ENCODE results near the gene ZFHX2. TPM values are rescaled to one million over a fixed set of nuclear protein-coding genes. Genes with fewer than 3 reads are reported as not detected.

The ZFHX2 gene
- total and polyA plus RNA-seq, 2 of the 13 experiments (the other 11 are each of a cell fraction or from before 2014, with no cell fraction given), result 0.17 to 0.44 TPM

DNA sequence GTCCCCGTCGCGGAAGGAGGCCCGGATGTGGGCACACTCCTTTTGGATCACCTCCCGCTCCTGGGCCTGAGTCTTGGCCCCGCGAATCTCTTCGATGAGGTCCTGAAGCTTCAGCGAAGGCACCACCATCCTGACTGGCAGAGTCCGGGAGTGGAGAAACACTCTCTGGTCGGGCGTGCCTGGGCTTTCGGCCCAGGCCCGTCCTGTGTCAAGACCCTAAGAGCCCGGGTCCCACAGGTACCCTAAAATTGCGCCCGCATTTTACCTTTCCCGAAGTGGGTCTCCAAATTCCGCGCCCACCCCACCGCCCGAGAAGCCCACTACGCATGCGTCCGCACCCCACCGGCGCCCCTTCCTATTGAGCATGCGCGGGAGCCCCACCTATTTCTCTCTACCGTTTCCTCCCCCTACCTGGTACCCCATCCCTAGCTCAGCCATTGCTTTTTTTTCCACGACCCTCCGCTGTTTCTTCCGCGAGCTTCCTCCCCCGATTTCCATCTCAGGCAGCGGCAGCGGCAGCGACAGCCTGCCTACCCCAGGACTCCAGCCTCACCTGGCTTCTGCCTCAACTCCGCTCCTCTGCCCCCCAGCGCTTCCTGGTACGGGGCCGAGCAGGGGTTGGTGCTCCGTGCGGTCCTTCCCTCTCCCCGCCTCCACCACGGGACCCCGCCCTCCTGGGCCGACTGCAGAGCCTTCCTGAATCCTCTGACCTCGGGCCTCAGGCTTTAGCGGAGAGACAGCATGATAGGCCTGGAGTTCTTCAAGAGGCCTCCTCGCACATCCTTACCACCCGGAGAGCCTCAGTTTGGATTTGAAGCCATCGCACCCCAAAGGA, 15.8 kb upstream of the ZFHX2 start, which contains the start of gene AP1G2 (continued):
- TF ChIP-seq TRAFD1 (CRISPR knock-in tag; IDR thresholded peaks at IDR 0.05; ENCODE audit: borderline replicate concordance) (peak; percentile 90; the same call in 1 of the 2 replicates), ZNF761 (CRISPR knock-in tag; conservative IDR thresholded peaks at IDR 0.05) (peak; percentile 93; the same call in 1 of the 2 replicates)

DNA sequence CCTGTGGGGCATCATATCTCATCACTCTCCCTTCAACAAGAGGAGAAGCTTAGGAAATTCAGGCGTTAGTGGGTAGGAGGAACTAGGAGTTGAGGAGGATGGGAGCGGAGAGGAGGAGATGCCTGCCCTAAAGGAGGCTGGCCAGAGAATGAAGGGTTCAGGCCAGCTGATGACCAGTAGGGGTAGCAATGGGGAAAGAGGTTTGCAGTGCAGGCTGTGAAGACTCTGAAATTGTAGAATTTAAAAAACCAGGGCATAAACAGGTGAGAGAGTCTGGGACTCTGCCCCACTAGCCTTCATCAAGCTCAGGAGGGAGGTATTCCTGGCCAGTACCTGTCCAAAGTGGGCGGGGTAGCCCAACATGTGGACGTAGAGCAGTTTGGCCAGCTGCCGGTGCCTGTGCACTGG, 15.2 kb upstream of the ZFHX2 start:
- DNase-seq (ENCODE audit: low spot score), result no peak
- peaks cover 0 to 4% of the 10 kb centered on the region in 2 experiments; a peak in 1 of 5 replicates for H3K27me3 ChIP-seq (ENCODE audit: control insufficient read depth in 1 of 2, insufficient read depth in 2 of 2, low read length in 2 of 2)
- peak; percentile 51 for FAIRE-seq
- peak overlapping the region; percentile 69 for H3K9ac ChIP-seq (ENCODE audit: insufficient read depth, low read depth, low read length)
- H3K4me3 ChIP-seq (replicated peaks in 1 of 3; ENCODE audit: insufficient read depth in 1 of 3, low read depth in 2 of 3, low read length in 3 of 3), result peak overlapping the region; percentile 68 to 88 (median 70)
- peak overlapping the region; percentile 85 for H3K4me2 ChIP-seq (ENCODE audit: low read depth, low read length)
- POLR2A ChIA-PET, result interaction anchor here (0.7 to 6.5 kb wide), 21 partner anchors 8 to 547 kb away, joined by 3 to 113 read pairs (median 5); partner anchors contain the start of genes DCAF11, DHRS2, NRL and PABPN1
- no TSS peak for BruUV-seq (replicated peaks)
- in situ Hi-C loops (cut with HindIII; ENCODE audit: extremely low pct_ligation_motif_present, low pct_unique_long_range_greater_than_20kb), result no loop called here
- H3K36me3 ChIP-seq (replicated peaks in 1 of 2; ENCODE audit: control insufficient read depth in 1 of 2, insufficient read depth in 2 of 2, low read length in 2 of 2), result peaks cover 26 to 45% of the 10 kb centered on the region in 2 experiments
- H3K27ac ChIP-seq (ENCODE audit: extremely low read length, insufficient read depth, low read length), result peak overlapping the region; percentile 41
- 37% methylated on average over 5 of the region's 5 CpGs for WGBS (ENCODE audit: low lambda C conversion rate)
- peak; percentile 12 for ATAC-seq
- no peaks in the 10 kb centered on the region for H3K9me3 ChIP-seq (ENCODE audit: low read length)
- intact Hi-C loops (cut with micrococcal nuclease; ENCODE audit: unreplicated experiment), result loop anchor here (1.0 to 5.0 kb wide), 2 partner anchors 15 to 346 kb away; partner anchors contain the start of gene ZFHX2
- H4K20me1 ChIP-seq (ENCODE audit: insufficient read depth, low read length), result peaks cover 13% of the 10 kb centered on the region; the same call in 1 of the 2 replicates
- peaks cover 42% of the 10 kb centered on the region for H3K4me1 ChIP-seq (ENCODE audit: insufficient read depth, low read length)
- CTCF ChIA-PET (ENCODE audit: low intra/inter-chr PET ratio, low total read pairs), result no interaction called here
- no peak overlapping the region for H2AFZ ChIP-seq (ENCODE audit: low read length)
- H3K79me2 ChIP-seq (ENCODE audit: insufficient read depth, low read length), result peaks cover 7% of the 10 kb centered on the region
- TF ChIP-seq TOPORS (CRISPR knock-in tag; IDR thresholded peaks at IDR 0.05) (0 out of 2 replicates have a peak, but pooled peaks have one; percentile 24), EP300 (IDR thresholded peaks at IDR 0.05; ENCODE audit: low read depth in 2 of 2, low read length in 2 of 2) (no peak), EP300 (CRISPR knock-in tag; IDR thresholded peaks at IDR 0.05; ENCODE audit: borderline replicate concordance) (peak; percentile 41; the same call in 1 of the 2 replicates), PCBP2 (optimal IDR thresholded peaks at IDR 0.05; ENCODE audit: low read depth, low read length, poor library complexity, severe bottlenecking) (peak; percentile 42), BRD4 (CRISPR knock-in tag; IDR thresholded peaks at IDR 0.05) (0 out of 2 replicates have a peak, but pooled peaks have one; percentile 15), NR0B2 (CRISPR knock-in tag; IDR thresholded peaks at IDR 0.05) (peak; percentile 77), NCOA1 (CRISPR knock-in tag; IDR thresholded peaks at IDR 0.05) (0 out of 2 replicates have a peak, but pooled peaks have one; percentile 20), ZNF614 (CRISPR knock-in tag; IDR thresholded peaks at IDR 0.05; ENCODE audit: borderline replicate concordance) (peak; percentile 10; the same call in 1 of the 2 replicates), JARID2 (CRISPR knock-in tag; IDR thresholded peaks at IDR 0.05; ENCODE audit: insufficient replicate concordance) (peak; percentile 65), KLF13 (CRISPR knock-in tag; IDR thresholded peaks at IDR 0.05) (peak; percentile 94), JUND (CRISPR knock-in tag; IDR thresholded peaks at IDR 0.05) (no peak), SOX13 (IDR thresholded peaks at IDR 0.05) (no peak), SOX13 (CRISPR knock-in tag; conservative IDR thresholded peaks at IDR 0.05 in 1 of 2, IDR thresholded peaks at IDR 0.05 in 1 of 2) (0 out of 4 replicates have a peak, but pooled peaks of 1 of the 2 experiments have one; percentile 6), SALL1 (CRISPR knock-in tag; IDR thresholded peaks at IDR 0.05) (no peak), ZNF296 (CRISPR knock-in tag; conservative IDR thresholded peaks at IDR 0.05) (peak; percentile 76; the same call in 1 of the 2 replicates)
- TF ChIP-seq, protein P1, sequence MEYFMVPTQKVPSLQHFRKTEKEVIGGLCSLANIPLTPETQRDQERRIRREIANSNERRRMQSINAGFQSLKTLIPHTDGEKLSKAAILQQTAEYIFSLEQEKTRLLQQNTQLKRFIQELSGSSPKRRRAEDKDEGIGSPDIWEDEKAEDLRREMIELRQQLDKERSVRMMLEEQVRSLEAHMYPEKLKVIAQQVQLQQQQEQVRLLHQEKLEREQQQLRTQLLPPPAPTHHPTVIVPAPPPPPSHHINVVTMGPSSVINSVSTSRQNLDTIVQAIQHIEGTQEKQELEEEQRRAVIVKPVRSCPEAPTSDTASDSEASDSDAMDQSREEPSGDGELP (IDR thresholded peaks at IDR 0.05; ENCODE audit: borderline replicate concordance, low read depth), result peak; percentile 68

All from HepG2 (cell line).